ENCODE data around the gene GRIA1.

GRCh38 chr5:153752890-153753289 lies 262.4 kb downstream of the GRIA1 start:
- TF ChIP-seq EZH2phosphoT487 (IDR thresholded peaks at IDR 0.05; ENCODE audit: low read length) (no peak), CTCF (IDR thresholded peaks at IDR 0.05; ENCODE audit: low read length) (no peak), EZH2 (optimal IDR thresholded peaks at IDR 0.05; ENCODE audit: low read depth, low read length) (no peak)

All from MM.1S (cell line).